ENCODE data around the gene LAMA2. TPM values are rescaled to one million over a fixed set of nuclear protein-coding genes. Genes with fewer than 3 reads are reported as not detected.

LAMA2 gene
- total and polyA plus RNA-seq, 2 experiments from 2014 or later, result 11.1 to 57.5 TPM

DNA sequence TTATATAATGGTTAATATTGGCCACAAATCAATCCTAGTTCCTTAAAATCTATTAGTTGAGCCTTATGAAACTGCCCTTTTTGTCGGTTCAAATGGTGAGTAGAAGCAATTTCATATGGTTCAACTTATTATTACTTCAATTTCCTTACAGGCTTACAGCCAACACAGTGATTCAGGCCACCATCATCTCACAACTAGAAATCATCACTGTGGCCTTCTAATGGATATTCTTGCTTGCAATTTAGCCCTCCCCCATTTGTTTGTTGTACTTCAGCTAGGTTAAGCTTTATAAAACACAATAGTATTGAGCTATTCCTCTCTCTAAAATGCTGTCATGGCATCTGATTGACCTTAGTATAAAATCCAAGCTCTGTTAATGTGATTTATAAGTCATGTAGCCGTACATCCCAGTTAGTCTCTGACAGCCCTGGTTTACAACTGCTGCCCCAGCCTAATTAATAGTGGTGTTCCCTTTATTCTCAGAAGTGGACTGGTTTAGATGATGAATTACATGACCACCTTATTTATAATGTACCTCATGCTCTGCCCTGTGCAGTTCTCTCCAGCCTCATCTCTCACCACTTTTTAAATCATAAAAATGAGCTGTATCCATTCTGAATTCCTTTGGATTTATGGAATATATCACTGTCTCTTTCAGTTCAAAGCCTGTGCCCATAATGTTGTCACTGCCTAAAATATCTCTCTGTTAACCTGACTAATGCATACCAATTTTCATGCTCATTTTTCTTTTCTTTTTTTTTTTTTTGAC, 36.7 kb downstream of the LAMA2 start:
- Histone ChIP-seq H3K9me3 (ENCODE audit: low read depth) (no peaks in the 10 kb centered on the region), H3K4me3 (no peak overlapping the region), H3K4me2 (no peak overlapping the region), H3K36me3 (replicated peaks; ENCODE audit: insufficient read depth, low read depth) (no peaks in the 10 kb centered on the region), H2AFZ (no peak overlapping the region), H3K27me3 (no peaks in the 10 kb centered on the region), H3K27ac (no peak overlapping the region), H3K4me1 (ENCODE audit: insufficient read depth) (no peaks in the 10 kb centered on the region), H4K20me1 (ENCODE audit: insufficient read depth, poor library complexity, severe bottlenecking) (no peaks in the 10 kb centered on the region), H3K9me2 (replicated peaks; ENCODE audit: insufficient read depth) (no peaks in the 10 kb centered on the region), H3K79me2 (no peaks in the 10 kb centered on the region)
- no peak for TF ChIP-seq EZH2phosphoT487 (IDR thresholded peaks at IDR 0.05; ENCODE audit: low read depth, severe bottlenecking, unreplicated experiment)
- no peak for TF ChIP-seq EZH2 (IDR thresholded peaks at IDR 0.05; ENCODE audit: borderline replicate concordance)
- TF ChIP-seq, protein P1, sequence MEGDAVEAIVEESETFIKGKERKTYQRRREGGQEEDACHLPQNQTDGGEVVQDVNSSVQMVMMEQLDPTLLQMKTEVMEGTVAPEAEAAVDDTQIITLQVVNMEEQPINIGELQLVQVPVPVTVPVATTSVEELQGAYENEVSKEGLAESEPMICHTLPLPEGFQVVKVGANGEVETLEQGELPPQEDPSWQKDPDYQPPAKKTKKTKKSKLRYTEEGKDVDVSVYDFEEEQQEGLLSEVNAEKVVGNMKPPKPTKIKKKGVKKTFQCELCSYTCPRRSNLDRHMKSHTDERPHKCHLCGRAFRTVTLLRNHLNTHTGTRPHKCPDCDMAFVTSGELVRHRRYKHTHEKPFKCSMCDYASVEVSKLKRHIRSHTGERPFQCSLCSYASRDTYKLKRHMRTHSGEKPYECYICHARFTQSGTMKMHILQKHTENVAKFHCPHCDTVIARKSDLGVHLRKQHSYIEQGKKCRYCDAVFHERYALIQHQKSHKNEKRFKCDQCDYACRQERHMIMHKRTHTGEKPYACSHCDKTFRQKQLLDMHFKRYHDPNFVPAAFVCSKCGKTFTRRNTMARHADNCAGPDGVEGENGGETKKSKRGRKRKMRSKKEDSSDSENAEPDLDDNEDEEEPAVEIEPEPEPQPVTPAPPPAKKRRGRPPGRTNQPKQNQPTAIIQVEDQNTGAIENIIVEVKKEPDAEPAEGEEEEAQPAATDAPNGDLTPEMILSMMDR (IDR thresholded peaks at IDR 0.05; ENCODE audit: poor library complexity), result no peak
- WGBS (ENCODE audit: low lambda C conversion rate, missing lambda C conversion rate), result 89% methylated on average over 2 of the region's 2 CpGs
- no peak for DNase-seq (ENCODE audit: low spot score)

DNA sequence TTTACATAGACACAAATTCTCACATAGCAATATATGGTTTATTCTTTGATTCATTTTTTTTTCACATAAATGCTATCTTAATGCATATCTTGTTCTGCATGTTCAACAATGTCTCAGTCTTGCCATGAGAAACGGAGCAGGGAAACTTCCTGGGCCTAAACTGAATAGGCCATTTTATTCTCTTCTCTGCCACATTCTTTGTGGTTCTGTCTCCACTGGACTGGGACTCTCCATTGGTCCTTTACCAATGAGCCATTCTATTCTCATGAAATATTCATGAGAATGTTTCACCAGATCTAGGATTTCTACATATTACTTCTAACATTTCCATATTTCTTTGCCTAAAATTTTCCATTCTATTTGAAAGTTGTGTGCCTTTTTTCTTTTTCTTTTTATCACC, 42.8 kb downstream of the LAMA2 start:
- Histone ChIP-seq H3K4me1 (ENCODE audit: insufficient read depth) (no peaks in the 10 kb centered on the region), H2AFZ (no peak overlapping the region), H3K4me2 (no peak overlapping the region), H3K4me3 (no peak overlapping the region), H3K36me3 (replicated peaks; ENCODE audit: insufficient read depth, low read depth) (no peaks in the 10 kb centered on the region), H3K27me3 (no peaks in the 10 kb centered on the region), H3K9me3 (ENCODE audit: low read depth) (no peaks in the 10 kb centered on the region), H3K9me2 (replicated peaks; ENCODE audit: insufficient read depth) (no peaks in the 10 kb centered on the region), H3K79me2 (no peaks in the 10 kb centered on the region), H4K20me1 (ENCODE audit: insufficient read depth, poor library complexity, severe bottlenecking) (no peaks in the 10 kb centered on the region), H3K27ac (no peak overlapping the region)
- no peak for DNase-seq (ENCODE audit: low spot score)
- 91% methylated on average over 1 of the region's 1 CpG for whole genome bisulfite sequencing (ENCODE audit: low lambda C conversion rate, missing lambda C conversion rate)
- TF ChIP-seq EZH2 (IDR thresholded peaks at IDR 0.05; ENCODE audit: borderline replicate concordance) (no peak), EZH2phosphoT487 (IDR thresholded peaks at IDR 0.05; ENCODE audit: low read depth, severe bottlenecking, unreplicated experiment) (no peak)
- TF ChIP-seq, protein P1 (IDR thresholded peaks at IDR 0.05; ENCODE audit: poor library complexity), result no peak

DNA sequence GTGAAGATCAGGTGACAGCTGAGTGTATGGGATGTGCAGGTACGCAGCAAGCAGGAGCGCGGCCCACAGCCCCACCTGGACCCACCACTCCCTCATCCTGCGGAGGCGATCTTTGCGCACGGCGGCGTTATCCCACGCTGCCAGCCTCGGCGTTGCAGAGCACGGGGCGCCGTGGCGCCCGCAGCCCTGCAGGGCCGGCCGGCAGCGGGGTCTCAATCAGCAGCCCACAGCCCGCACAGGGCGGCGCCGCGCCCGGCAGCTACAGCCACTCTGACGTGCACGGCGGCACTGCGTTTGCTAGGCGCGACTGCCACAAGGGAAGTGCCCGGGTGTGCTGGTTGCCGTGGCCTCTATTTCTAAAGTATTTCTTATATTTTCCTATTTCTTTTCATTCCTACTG, 46.9 kb downstream of the LAMA2 start:
- Histone ChIP-seq H3K36me3 (replicated peaks; ENCODE audit: insufficient read depth, low read depth) (no peaks in the 10 kb centered on the region), H3K4me1 (ENCODE audit: insufficient read depth) (no peaks in the 10 kb centered on the region), H3K27me3 (no peaks in the 10 kb centered on the region), H3K9me3 (ENCODE audit: low read depth) (no peaks in the 10 kb centered on the region), H2AFZ (no peak overlapping the region), H3K79me2 (no peaks in the 10 kb centered on the region), H4K20me1 (ENCODE audit: insufficient read depth, poor library complexity, severe bottlenecking) (no peaks in the 10 kb centered on the region), H3K4me2 (no peak overlapping the region), H3K9me2 (replicated peaks; ENCODE audit: insufficient read depth) (no peaks in the 10 kb centered on the region), H3K27ac (no peak overlapping the region), H3K4me3 (no peak overlapping the region)
- 99% methylated on average over 33 of the region's 34 CpGs for WGBS (ENCODE audit: low lambda C conversion rate, missing lambda C conversion rate)
- TF ChIP-seq EZH2phosphoT487 (IDR thresholded peaks at IDR 0.05; ENCODE audit: low read depth, severe bottlenecking, unreplicated experiment) (no peak), EZH2 (IDR thresholded peaks at IDR 0.05; ENCODE audit: borderline replicate concordance) (no peak)
- TF ChIP-seq, protein P1 (IDR thresholded peaks at IDR 0.05; ENCODE audit: poor library complexity), result no peak
- no peak for DNase-seq (ENCODE audit: low spot score)
